ENCODE data around the gene KIF7.
"Not testable (repeated sequence)": the region's sequence is repeated elsewhere in the genome, so short reads cannot be mapped to it uniquely, and the experiment has no call there.

KIF7 gene, protein sequence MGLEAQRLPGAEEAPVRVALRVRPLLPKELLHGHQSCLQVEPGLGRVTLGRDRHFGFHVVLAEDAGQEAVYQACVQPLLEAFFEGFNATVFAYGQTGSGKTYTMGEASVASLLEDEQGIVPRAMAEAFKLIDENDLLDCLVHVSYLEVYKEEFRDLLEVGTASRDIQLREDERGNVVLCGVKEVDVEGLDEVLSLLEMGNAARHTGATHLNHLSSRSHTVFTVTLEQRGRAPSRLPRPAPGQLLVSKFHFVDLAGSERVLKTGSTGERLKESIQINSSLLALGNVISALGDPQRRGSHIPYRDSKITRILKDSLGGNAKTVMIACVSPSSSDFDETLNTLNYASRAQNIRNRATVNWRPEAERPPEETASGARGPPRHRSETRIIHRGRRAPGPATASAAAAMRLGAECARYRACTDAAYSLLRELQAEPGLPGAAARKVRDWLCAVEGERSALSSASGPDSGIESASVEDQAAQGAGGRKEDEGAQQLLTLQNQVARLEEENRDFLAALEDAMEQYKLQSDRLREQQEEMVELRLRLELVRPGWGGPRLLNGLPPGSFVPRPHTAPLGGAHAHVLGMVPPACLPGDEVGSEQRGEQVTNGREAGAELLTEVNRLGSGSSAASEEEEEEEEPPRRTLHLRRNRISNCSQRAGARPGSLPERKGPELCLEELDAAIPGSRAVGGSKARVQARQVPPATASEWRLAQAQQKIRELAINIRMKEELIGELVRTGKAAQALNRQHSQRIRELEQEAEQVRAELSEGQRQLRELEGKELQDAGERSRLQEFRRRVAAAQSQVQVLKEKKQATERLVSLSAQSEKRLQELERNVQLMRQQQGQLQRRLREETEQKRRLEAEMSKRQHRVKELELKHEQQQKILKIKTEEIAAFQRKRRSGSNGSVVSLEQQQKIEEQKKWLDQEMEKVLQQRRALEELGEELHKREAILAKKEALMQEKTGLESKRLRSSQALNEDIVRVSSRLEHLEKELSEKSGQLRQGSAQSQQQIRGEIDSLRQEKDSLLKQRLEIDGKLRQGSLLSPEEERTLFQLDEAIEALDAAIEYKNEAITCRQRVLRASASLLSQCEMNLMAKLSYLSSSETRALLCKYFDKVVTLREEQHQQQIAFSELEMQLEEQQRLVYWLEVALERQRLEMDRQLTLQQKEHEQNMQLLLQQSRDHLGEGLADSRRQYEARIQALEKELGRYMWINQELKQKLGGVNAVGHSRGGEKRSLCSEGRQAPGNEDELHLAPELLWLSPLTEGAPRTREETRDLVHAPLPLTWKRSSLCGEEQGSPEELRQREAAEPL (N-terminal part only)

DNA sequence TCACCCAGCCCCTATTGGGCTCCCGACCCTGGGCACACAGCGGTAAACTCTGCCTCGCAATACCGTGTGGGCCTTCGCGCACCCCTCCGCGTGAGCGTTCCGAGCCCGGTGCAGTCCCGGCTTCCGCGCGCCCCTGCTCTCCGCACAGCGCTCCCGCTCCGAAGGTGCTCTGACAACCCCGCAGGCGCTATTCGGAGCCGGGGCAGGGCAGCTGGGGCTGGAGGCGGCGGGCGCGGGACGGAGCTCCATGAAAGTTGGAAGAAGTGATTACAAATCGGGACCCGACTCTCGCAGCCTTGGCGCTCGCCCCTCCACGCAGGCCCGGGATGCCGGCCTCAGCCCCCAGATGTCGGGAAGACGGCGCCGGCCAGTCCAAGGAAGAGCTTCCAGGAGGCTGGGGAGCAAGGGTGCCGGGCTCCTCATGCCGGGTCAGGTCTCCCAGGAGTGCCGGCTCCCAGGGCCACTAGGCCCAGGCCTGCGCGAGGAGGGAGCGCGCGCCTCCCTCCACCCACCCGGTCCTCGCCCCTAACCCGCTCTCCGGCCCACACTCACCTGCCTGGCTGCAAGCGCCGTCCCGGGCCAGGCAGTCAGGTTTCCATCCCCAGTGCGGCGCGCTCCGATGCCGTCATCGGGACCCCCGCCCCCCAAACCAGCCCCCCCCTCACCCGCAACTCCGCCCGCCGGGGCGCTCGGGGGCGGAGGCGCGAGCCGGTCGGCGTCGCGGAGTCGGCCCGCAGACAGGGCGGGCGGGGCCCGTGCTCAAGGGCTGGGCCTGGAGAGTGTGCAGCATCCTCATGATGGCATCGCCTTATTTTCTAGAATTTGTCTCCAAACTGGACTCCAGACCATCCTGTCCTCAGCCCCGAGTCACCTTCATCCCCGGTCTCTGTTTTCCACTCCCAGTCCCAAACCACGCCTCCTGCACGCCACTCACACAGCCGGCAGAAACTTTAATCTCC lies at the start of gene KIF7:
TSS of gene KIF7 (minus strand) at position 621 of the 959 bp plus-strand sequence. CDS start 2,537 bp downstream, outside the sequence.
- ATAC-seq, result no peak

DNA sequence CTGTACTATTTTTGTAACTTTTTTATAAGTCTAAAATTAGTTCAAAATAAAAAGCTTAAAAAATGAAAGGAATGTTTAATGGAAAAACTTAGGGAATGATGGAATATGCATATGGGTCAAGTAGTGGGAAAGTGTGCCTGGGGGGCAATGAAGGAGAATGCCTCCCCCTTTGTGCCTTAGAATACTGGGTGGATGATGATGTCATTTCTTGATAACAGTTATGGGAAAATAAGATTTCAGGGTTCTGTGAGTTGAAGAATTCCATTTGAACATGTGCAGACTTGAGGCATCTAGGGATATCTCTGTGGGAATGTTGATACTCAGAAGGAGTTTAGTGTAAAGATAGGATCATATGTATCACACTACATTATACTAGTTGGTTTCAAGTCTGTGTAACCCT lies 49.1 kb upstream of the KIF7 start:
- no peak for ATAC-seq

DNA sequence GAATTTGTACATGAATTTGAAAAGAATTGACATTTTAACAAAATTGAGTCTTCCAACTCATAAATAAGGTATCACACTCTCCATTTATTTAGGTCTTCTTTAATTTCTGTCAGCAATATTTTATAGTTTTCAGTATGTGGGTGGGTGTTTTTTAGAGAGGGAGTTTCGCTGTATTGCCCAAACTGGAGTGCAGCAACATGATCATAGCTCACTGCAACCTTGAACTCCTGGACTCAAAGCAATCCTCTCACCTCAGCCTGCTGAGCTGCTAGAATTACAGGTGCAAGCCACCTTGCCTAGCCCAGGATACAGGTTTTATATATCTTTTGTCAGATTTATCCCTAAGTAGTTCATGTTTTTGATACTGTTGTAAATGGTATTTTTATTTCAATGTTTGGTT lies 39.9 kb upstream of the KIF7 start:
- no peak for ATAC-seq

DNA sequence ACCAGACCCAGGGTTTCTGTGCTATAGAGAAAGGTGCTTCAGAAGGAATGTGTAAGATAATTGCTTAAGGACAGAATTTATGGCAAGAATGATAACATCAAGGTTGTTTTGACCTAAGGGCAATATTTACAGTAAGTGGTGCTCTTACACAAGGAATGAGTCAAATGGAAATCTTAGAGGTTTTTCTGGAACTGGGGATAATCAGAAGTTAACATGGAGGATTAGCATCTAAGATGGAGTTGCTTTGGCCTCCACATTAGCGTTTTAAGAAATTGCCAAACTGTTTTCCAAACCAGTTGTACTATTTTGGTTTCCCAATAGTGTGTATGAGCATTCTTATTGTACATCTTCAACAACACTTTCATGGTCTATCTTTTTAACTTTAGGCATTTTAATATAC lies 38.4 kb upstream of the KIF7 start:
- no peak for ATAC-seq

DNA sequence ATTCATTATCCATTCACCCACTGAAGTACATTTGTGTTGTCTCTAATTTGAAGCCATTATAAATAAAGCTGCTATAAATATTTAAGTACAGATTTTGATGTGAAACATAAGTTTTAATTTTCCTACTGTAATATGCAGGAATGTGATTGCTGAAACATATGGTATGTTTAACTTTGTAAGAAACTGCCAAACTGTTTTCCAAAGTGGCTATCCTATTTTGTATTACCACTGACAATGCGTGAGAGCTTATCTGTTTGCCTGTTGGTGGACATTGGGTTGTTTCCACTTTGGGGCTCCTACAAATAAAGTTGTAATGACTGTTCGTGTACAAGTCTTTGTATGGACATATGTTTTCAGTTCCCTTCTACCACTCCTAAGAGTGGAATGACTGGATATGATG lies 37.8 kb upstream of the KIF7 start:
- ATAC-seq, result no peak

DNA sequence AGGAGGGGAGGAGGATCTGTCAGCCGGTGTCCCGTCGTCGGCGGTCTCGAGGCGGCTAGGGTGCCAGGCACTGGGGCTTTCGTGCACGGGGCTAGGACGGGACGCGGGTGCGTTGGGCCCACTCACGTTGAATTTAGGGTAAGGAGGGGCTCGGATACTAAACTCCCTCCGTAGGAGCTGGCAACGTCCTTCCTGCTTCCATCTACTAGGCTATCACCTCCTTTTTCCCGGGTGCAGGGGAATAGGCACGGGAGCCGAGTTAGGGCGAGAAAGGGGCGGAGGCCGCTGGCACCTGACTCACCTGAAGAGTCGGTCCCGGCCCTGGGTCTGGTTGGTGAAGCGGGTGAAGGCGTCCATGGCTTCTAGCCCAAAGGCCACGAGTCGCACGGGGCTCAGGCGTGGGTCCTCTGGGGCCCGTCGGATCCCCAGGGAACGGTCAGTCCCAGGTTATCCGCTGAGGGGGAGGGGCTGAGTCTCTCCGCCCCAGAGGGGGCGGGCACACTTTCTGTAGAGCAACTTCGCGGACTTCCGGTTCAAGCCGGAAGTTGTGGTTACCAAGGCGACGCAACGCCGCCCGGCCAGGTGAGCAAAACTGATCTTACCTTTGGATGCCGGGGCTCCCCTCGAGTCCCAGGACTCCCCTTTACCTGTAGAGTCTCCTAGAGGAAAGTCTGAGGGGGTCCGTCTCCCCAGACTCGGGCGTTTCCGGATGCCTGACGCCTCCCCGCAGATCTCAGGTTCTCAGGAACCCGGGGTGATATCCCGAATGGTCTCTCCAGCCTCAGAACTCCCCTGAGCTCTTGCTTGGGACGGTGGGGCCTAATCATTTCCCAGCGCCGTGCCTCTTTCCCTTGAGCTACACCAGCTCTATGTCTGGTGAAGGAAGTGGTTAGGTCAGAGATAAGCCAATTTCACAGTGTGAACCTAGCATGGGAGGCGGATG lies 35.3 kb upstream of the KIF7 start, which contains the start of the genes PEX11A and WDR93:
TSS of gene PEX11A (minus strand) at position 479 of the 943 bp plus-strand sequence. CDS start at position 357, 122 bp downstream.
TSS of gene WDR93 (plus strand) at position 536 of the 943 bp plus-strand sequence. CDS start 10,936 bp downstream, outside the sequence.
- ATAC-seq, result peak; percentile 88 to 93

DNA sequence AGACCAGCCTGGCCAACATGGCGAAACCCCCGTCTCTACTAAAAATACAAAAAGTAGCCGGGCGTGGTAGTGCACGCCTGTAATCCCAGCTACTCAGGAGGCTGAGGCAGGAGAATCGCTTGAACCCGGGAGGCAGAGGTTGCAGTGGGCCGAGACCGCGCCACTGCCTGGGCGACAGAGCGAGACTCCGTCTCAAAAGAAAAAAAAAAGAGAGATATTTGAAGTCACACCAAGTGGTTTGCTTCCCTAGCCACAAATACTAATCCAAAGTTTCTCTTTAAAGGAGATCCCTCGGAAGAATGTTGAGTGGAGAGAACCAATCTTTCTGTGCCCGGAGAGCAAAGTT lies 34.6 kb upstream of the KIF7 start:
- ATAC-seq, result not testable (repeated sequence)

DNA sequence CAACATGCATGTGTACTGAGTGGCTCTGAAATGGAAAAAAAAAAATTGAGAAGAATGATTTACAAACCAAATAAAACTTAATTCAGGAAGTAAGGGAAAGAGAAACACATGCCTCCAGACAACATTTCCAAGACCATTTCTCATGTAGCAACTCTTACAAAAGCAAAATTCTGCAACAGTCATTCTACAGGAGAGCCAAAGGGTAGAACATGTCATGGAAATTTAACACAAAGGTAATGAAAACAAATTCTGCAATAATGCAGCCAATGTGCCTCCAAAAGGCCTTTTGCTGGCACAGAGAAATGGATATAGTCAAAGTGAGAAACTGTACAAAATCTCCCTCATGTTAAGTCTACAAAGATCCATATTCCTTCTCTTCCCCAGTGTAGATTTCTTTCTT lies 31.3 kb upstream of the KIF7 start:
- no peak for ATAC-seq

DNA sequence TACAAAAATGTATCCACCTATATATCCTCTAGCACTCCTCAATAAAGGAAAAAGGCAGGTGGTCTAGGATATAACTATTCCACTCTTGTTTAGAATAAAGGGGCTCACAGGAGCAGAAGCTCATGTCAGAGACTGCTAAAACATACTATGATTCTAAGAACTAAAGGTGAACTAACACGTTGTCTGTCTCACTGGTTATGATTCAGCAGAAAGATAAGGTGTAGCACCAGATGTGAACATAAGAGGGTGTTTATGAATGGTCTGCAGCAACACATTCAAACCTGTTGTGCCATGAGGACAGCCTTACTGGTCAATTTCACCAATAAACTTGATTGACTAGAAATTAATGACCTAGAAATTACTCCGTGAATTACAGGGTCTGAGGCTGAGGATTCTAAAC lies 30.7 kb upstream of the KIF7 start:
- no peak for ATAC-seq

DNA sequence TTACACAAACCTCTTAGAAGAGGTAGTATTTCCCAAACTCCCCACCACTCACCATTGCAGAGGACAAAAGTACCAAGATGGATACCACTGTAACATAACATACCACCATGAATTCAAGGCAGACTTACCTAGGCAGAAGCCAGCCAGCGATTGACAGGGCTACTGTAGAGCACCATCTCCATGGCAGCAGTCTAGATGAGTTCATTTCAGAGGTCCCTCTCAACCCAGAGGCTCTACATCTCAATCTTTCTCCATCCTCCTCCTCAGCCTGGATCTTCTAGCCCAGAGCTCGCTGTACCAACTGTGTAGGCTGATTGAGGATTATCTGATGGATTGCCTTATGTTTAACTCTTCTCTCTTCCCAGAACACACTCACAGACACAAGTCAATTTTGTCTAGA lies 25.9 kb upstream of the KIF7 start:
- no peak for ATAC-seq

DNA sequence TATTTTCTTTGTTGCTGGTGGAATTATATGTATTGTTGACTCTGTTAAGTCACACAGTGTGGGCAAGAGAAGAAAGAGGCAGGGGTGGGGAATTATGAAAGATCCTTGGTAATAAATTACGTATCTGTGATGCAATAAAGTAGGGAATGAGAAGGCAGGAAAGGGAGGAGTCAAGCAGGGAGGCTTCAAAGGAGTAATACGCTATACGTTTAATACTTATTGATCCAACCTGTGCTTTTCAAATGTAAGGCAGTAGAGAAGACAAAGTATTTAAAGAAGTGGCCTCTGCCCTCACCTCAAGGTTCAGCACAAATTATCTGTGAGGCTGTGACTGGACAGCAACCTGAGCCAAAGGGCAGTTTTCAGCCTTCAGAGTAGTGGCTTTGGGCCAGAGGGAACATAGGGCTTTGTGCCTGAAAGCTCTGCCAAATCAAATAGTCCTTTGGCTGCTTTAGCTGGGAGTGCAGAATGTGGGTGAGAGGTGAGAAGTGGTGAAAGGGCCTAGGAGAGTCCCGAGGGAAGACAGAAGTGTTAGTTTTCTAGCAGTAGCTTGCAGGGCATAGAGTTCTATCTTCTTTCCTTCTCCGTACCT lies 25.1 kb upstream of the KIF7 start:
- ATAC-seq, result no peak

DNA sequence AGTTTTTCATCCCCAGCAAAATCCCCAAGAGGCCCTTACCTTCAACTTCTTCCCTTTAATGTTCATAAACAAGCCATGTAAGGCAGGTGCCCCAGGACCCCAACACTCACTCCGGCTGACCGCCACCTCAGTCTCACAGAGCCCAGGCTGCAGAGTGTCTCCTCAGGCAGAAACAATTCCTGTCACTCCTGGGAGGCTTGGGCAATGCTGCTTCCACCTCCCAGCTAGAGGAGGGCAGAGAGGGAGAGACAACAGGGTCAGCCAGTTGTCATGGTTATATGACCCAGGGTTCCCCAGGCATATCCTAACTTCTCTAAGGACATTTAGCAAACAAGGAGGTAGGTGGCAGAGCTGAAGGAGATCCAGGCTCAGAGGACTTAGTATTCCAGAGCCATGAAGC lies 23.9 kb upstream of the KIF7 start, which contains the start of gene PLIN1:
TSS of gene PLIN1 (minus strand) at position 156 of the 400 bp plus-strand sequence. CDS start 1,878 bp downstream, outside the sequence.
- no peak for ATAC-seq

DNA sequence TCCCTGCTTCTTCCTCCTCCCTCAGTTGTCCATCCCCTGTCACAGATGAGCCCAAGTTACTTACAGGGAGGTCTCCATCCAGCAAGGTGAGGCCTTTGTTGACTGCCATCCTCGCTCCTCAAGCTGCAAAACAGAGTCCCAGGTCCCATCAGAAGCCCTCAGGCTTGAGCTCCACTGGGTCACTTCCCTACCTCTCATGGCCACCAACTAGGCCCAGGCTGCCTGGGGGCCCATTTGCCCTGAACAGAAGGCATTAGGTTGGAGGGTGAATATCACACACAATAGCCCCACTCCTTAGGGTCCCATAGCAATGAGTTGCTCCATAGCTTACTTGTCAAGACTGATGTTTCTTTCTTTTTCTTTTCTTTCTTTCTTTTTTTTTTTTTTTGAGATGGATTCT lies 22.1 kb upstream of the KIF7 start:
- no peak for ATAC-seq

DNA sequence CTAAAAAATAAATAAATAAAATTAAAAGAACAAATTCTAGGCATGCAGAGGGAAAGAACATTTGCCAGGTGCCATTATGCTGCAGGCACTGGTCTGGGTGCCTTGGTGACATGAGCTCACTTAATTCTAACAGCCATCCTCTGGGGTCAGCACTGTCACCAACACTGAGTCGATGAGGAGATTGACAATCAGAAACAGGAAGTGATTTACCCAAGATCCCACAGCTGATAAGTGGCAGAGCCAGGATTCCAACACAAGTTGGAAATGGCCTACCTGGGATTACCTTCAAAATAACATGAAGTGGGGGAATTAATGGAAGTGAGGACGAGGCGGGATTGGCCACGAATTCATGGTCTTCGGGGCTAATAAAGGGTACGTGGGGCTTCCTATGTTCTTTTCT lies 20.3 kb upstream of the KIF7 start:
- no peak for ATAC-seq

DNA sequence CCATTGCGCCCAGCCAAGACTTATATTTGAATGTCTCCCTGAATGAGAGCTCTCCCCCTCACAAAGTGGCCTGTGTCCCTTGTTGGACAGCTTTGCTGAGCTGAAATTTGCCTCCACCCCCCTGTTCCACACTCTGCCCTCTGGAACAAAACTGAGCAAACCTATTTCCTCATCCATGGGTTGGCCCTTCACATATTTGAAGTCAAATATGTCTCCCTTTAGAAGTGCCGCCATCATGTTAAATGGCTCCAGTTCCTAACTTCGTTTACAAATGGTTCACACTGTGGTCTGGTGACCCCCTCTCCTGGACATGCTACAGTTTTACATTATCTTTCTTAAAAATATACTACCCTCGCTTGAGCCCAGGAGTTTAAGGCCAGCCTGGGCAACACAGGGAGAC lies 19.3 kb upstream of the KIF7 start:
- no peak for ATAC-seq

DNA sequence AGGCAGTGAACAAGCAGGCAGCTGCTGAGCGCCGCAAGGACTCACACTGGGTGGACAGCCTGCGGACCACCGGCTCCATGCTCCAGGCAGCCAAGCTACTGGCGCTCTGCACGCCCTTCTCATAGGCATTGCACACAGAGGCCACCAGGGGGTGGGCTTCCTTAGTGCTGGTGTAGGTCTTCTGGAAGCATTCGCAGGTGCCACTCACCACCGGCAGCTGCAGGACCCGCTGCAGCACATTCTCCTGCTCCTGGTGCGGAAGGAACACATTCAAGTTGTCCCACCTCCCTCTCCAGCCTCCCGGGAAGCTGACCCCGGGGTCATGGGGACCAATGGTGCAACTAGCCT lies 17.9 kb upstream of the KIF7 start:
- no peak for ATAC-seq

DNA sequence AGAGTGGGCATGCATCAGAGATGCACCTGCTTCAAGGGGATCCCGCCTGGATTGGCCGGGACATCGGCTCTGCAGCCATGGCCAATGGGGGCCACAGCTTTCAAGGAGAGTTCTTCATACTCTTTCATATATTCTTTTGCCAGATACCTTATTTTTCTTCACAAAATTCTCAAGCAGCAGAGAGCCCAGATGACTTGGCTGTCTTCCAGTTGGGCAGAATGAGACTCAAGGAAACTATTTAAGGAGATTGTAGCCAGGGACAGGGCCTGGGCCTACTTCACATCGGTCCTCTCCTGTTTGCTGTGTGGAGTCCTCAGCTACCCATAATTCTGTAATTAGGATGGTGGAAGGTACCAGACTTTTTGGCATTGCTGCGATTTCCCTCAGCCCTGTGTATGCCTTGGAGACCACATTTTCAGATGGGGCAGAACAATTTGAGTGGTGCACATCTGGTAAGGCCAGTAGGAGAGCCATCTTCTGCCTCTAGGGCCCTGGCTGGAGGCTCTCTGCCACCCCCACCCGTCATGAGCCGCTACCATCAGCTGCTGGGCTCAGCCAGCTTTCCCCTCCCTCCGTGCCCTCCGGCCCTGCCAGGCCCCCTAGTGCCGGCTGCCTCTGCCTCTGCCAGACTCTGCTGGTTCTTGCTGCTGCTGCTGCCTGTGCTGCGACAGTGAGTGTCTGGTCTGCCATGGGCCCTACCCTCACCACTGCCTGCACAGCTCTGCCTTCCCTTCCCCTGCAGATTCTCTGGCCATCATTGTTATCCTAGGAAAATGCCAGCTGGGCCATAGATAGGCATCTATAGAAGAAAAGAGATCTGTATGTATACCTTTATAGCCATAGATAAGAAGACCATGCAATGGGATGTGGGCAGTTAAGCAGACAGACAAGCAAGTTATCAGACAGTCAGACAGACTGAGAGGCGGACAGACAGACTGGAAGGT lies 17.2 kb upstream of the KIF7 start:
- ATAC-seq, result no peak

DNA sequence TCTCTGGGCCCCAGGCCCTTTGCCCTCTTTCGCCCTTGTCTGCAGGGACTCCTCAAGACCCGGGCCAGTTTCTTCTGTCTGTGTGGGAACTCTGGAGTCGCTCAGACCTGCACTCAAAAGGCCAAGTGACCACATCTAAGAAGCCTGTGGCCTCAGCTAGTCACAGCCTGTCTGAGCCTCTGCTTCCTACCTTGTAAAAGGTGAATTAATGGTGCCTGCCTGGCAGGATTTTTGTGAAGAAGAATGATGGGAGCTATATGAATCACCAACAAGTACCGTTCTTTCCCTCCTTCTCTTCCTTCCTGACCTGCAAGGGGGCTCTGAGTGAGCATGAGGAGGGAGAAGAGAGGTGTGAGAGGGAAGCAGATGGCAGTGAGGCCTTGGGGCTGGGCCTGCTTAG lies 16.4 kb upstream of the KIF7 start:
- no peak for ATAC-seq
